Activated CD4-positive, alpha-beta T cell treated with anti-CD3 and anti-CD28 coated beads, Interleukin-2, amount 50 U/mL, for 24 hours (primary cell): Measurements from ENCODE around the gene PRXL2A.
"Not testable (repeated sequence)": the region's sequence is repeated elsewhere in the genome, so short reads cannot be mapped to it uniquely, and the experiment has no call there.

Experiments
- DNase-seq, 2 donors: peaks; one replicate each; pipeline ENCODE4 v3.0.0-alpha.2; 2020; ENCODE audit warnings: low read depth in 1 of 2, low spot score in 1 of 2

PRXL2A gene

DNA sequence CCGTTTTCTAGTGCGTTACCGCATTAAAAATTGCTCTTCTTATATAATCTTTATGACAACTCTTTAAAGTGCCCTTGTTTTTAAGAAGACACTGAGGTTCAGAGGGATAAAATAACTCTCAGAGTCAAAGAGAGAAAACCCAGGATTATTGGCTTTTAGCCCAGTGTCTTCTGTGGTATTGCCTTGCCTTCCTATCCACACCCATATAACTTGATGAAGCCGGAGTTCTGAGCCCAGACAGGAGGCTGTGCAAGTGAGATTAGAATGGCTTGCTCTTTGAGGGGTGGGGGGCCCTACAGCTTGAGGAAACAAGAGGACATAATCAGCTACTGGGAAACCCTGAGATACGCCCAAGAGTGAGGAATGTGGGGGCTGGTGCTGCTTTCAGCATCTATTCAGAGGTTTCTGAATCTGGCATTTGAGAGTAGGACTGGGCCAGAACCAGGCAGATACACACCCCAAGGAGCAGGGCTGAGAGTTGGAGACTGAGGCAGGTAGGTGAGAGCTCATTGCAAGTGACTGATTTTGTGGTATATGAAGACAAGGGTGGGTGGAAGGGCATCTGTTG lies 2.3 kb downstream of the PRXL2A start:
- no peak for DNase-seq

GRCh38 chr10:80411267-80411668 lies 2.9 kb downstream of the PRXL2A start:
- no peak for DNase-seq

GRCh38 chr10:80411681-80412220 lies 3.4 kb downstream of the PRXL2A start:
- no peak for DNase-seq

DNA sequence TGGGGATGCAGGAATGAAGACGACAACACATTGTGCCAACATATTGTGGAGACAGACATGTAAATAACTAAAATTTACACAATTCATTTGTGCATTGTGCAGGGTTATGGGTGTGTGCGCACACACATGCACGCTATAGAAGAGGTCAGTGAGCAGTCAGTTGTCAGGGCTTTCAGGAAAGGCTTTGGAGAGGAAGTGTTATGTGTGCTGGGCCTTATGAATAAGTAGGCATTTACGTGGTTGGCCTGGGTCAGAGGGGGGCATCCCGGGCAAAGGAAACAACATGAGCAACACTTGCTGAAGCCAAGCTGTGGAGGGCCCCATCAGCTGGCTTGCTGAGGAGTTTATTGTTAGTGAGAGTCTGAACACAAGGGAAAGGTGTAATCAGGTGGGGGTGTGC lies 4.1 kb downstream of the PRXL2A start:
- DNase-seq = no peak

DNA sequence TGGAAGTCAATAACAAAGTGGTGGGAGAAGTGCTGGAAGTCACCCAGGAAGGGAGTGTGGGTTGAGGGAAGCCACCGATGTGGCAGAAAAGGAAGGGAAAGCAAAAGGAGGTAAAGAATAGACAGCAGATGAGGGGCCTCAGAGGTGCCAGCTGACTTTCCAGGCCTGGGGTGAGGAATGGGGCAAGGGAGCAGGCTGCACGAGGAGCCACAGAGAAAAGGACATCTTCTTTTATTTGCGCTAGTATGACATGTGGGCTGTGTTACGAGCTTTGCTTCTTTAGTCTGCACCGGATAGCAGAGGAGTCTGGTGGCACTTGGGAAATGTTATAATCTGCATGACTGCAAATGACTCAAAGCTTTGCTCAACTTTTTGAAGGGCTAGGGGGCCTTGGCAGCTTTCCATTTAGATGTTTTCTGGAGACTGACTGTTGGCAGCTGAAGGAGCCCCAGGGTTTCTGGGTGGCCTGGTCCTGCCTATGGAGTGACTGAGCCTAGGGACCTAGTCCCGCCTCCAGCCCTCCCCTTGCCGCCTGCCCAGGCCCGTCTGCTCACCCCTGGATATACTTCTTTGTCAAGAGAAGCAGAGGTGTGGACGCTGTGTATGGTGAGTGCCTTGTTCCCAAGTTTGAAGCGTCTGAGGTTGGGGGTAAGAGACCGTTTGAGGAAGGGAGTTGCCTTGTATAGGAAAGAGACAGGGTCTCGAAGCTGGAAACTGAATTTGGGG lies 5.1 kb downstream of the PRXL2A start:
- no peak for DNase-seq

- DNase-seq = no peak
Observed at GRCh38 chr10:80414142-80414895, 6.0 kb downstream of the PRXL2A start.

GRCh38 chr10:80415734-80416478 lies 7.6 kb downstream of the PRXL2A start:
- DNase-seq = no peak

DNA sequence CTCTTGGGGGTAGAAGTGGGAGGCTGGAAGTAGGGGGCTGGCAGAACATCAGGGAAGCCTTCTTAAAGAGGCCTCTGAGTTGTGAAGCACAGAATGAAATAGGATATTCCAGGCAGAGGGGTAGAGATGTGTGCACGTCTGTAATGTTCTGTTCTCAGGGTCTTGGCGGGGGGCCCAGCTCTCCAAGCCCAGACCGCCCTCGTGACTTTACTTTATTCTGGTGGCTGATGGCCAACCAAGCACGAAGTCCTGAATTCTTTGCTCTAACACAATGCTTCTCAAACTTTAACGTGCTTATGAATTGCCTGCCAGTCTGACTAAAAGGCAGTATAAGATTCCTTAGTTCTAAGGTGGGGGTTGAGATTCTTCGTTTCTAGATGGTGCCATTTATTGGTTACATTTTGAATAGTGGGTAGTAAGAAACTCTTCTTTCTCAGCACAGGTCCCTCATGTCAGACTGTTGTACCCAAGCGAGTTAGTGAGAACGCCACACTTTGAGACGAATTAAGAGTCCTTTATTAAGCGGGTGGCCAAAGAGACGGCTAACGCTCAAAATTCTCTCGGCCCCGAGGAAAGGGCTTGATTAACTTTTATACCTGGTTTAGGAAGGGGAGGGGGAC lies 8.2 kb downstream of the PRXL2A start:
- DNase-seq = no peak

DNA sequence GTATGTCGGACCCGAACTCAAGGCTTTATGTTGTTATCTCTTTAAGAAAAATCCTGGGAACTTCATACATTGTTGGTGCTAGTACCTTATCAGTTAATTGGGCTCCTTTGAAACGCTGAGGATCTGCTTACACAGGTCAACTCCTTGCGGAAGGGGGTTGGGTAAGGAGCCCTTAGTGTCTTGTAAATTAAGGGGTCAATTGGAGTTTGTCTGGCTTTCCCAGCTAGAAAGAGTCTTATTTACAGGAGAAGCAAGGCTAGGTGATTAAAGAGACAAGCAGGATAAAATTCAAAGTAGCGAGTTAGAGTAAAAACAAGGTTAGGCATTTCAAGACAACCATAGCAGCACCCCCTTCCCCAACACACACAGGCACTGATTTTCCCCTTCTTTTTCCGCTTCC lies 8.9 kb downstream of the PRXL2A start:
- not testable (repeated sequence) for DNase-seq

- no peak for DNase-seq
Observed at GRCh38 chr10:80421050-80421706, 12.8 kb downstream of the PRXL2A start.

- no peak for DNase-seq
Observed at GRCh38 chr10:80421707-80422536, 13.6 kb downstream of the PRXL2A start.

GRCh38 chr10:80425901-80426300 lies 17.6 kb downstream of the PRXL2A start:
- no peak for DNase-seq

GRCh38 chr10:80427541-80427940 lies 19.2 kb downstream of the PRXL2A start:
- DNase-seq = no peak

- DNase-seq = no peak
Observed at GRCh38 chr10:80429521-80429973, 21.2 kb downstream of the PRXL2A start.

DNA sequence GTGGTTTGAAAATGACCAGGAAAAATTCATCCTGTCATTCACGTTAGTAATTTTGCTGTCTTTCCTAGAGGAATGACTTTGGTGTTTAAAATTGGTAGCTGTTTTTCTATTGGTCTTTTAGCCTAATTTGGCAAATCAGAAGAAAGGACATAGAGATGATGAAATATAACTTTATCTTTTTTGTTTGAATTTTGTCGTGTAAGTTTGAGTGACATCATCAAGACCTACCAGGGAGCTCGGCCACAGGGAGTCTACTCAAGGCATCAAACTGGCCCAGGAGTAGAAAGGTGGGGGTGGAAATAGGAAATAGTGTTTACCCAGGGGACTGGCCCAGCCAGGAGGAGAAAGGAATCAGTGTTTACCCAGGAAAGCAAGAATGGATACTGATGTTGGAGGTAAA lies 24.8 kb downstream of the PRXL2A start:
- DNase-seq = no peak

DNA sequence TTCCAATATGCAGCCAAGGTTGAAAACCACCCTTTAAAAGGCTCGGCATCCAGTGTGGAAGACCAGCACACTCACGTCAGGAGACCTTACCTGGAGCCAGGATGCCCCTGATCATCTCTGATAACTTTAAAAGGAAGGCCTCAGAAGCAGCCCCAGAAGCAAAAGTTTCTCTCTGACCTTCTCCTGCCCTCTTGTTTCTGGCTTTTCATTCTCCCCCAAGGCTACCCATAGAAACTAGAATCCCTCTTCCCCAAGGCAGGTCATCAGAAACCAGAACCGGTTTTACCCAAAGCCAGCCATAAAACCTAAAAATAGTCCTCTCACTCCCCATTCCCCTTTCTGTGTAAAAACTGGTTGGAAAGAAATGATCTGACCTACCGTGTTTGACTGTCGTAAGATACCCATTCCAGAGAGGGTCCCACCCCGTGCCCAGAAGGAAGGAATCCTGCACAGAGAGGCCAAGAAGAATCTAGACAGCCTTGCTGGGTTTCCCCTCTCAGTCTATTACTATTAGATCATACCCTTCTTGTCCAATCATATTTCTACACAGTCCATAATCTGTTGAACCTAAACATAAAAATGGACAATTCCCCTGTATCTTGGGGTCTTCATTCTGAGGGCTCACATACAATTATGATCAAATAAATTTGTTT lies 28.2 kb downstream of the PRXL2A start:
- DNase-seq = no peak

GRCh38 chr10:80437227-80437626 lies 28.9 kb downstream of the PRXL2A start:
- DNase-seq = no peak

DNA sequence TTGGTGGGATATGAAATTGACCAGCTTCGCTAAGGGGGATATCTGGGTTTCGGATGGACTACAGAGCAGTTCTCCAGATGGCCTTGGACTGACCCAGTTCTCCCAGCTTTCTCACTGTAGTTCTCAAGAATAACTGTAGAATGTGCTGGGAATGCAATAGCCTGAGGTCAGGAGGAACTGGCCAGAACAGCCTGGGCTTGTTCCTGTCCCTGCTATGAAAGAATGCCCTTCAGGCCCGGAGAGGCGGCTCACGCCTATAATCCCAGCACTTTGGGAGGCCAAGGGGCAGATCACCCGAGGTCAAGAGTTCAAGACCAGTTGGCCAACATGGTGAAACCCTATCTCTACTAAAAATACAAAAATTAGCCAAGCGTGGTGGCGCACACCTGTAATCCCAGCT lies 33.5 kb downstream of the PRXL2A start:
- no peak for DNase-seq

GRCh38 chr10:80442879-80443278 lies 34.5 kb downstream of the PRXL2A start:
- DNase-seq = no peak
